ENCODE measurements around the gene TGFBR2.

Gene TGFBR2

DNA sequence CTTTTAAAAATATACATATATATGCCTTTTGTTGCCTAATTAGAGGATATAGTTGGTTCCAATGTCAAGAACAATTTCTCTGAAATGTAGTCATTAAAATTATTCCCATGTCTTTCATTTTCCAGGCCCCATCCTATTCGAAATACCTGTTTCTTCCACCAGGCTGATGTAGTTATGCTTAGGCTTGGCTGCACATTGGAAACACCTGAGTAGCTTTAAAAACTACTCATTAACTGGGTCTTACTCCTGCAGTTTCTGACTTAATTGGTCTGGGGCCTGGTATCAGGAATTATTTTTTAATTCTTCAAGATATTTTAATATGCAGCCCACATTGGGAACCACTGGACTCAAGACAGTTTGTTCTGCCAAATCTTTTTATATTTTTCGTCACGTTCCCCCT is 53.7 kb downstream of the TGFBR2 start:
- no peak for DNase-seq (ENCODE audit: low spot score)
- POLR2A ChIA-PET (ENCODE audit: low non-redundant PET): no interaction called here
- TF ChIP-seq, protein P1, sequence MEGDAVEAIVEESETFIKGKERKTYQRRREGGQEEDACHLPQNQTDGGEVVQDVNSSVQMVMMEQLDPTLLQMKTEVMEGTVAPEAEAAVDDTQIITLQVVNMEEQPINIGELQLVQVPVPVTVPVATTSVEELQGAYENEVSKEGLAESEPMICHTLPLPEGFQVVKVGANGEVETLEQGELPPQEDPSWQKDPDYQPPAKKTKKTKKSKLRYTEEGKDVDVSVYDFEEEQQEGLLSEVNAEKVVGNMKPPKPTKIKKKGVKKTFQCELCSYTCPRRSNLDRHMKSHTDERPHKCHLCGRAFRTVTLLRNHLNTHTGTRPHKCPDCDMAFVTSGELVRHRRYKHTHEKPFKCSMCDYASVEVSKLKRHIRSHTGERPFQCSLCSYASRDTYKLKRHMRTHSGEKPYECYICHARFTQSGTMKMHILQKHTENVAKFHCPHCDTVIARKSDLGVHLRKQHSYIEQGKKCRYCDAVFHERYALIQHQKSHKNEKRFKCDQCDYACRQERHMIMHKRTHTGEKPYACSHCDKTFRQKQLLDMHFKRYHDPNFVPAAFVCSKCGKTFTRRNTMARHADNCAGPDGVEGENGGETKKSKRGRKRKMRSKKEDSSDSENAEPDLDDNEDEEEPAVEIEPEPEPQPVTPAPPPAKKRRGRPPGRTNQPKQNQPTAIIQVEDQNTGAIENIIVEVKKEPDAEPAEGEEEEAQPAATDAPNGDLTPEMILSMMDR (conservative IDR thresholded peaks at IDR 0.05; ENCODE audit: low read depth): no peak
- H3K27ac ChIP-seq: no peak overlapping the region; the same call in 1 of the 2 replicates
- CTCF ChIA-PET: no interaction called here

DNA sequence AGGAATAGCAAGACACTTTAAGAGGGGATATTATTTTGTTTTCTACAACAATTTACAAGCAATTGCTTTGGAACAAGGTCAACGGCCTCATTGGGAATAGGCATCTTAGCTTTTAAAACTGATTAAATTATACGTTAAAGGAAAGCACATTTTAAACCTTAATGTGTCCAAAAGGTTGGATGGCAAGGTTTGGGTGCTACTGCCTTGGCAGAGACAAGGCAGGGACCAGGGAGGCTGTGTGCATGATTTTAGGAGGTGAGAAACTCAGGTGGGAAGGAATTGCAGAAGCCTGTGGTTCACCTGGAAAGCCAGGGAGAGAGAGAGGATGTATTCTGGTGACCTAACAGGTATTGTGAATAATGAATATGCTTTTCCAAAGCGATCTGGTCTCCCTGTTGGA is 54.3 kb downstream of the TGFBR2 start:
- DNase-seq (ENCODE audit: low spot score): no peak
- TF ChIP-seq, protein P1 (conservative IDR thresholded peaks at IDR 0.05; ENCODE audit: low read depth): no peak
- H3K27ac ChIP-seq: no peak overlapping the region
- ChIA-PET POLR2A (ENCODE audit: low non-redundant PET) (no interaction called here), CTCF (interaction anchor here (0.6 kb wide), 1 partner anchor 648 kb away, joined by 3 read pairs; no protein-coding TSS in a partner anchor)

DNA sequence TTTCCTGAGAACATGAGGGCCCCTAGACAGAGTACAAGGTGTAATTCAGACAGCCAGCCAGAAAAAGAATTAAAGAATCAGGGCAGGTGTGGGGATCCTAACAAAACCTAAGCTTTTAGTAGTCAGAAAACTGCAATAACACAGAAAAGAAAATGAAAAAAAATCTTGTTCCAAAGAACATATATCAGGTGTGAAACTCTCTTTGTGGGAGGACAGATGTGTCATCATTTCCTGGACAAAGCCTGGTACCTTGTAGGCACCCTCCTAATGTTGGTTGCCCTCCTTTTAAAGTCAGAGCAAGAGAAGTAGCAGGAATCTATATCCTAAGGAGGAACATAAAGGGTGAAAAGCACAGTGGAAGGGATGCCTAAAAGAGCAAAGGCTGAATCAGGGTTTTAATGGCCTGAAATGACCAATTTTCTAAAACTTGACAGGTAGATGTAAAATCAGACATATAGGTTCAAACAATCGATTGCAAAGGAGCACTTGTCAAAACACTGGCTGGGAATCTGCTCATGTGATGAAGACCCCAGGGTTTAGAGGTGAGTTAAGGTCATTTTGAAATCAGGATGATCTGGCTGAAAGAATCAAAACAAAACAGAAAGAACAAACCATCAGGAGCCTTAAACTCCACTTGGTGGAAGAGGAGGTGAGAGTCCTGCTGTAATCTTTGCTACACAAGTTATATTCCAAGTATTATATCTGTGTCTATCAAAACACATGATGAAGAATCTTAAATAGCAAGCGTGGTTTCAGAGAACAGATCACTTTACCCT is 54.9 kb downstream of the TGFBR2 start:
- CTCF ChIA-PET: interaction anchor here (0.6 kb wide), 1 partner anchor 649 kb away, joined by 3 read pairs; no protein-coding TSS in a partner anchor
- TF ChIP-seq, protein P1 (conservative IDR thresholded peaks at IDR 0.05; ENCODE audit: low read depth): no peak
- H3K27ac ChIP-seq: no peak overlapping the region
- POLR2A ChIA-PET (ENCODE audit: low non-redundant PET): no interaction called here
- DNase-seq (ENCODE audit: low spot score): no peak

DNA sequence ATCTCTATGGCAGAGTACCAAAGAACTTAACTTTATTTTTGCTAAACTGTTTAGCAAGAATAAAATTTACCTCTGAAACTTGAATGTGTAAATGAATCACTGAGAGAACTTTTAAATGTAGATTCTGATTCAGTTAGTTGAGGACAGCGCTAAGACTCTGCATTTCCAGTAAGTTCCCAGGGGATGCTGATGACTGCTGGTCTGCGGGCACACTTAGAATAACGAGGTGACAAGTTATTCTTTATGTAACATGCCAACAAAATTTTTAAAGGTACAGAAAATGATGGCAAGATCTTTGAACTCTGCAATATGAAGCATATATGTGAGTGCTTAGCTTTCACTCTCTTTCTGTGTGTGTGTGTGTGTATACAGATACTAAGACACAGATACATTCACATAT is 56.4 kb downstream of the TGFBR2 start:
- CTCF ChIA-PET: no interaction called here
- no peak for DNase-seq (ENCODE audit: low spot score)
- no peak overlapping the region for H3K27ac ChIP-seq
- POLR2A ChIA-PET (ENCODE audit: low non-redundant PET): no interaction called here
- TF ChIP-seq, protein P1 (conservative IDR thresholded peaks at IDR 0.05; ENCODE audit: low read depth): no peak

DNA sequence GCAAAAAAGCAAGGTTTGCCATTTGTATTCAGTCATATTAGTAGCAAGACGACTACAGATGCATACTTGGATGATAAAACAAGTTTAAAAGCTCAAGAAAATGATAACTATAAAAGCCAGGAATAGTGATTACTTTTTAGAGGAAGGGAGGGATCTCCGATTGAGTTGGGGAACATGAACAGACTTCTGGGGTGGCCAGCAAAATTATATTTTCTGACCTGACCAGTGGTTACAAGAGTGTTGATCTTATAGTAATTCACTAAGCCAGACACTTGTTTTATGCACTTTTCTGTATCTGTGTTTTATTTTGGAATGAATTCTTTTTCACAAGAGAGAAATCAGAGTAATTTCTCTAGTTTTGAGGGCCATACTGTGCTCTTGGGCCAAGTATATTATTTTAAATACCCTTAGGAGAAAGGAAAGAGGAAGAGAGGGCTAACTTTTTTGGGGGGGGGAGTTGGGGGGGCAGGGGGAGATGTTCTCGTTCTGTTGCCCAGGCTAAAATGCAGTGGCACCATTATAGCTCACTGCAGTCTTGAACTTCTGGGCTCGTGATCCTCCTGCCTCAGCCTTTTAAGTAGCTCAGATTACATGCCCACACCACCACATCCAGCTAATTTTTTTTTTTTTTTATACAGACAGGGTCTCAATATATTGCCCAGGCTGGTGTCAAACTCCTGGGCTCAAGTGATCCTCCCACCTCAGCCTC is 57.3 kb downstream of the TGFBR2 start:
- ChIA-PET CTCF (no interaction called here), POLR2A (ENCODE audit: low non-redundant PET) (no interaction called here)
- DNase-seq (ENCODE audit: low spot score): no peak
- no peak overlapping the region for H3K27ac ChIP-seq
- TF ChIP-seq, protein P1 (conservative IDR thresholded peaks at IDR 0.05; ENCODE audit: low read depth): no peak

DNA sequence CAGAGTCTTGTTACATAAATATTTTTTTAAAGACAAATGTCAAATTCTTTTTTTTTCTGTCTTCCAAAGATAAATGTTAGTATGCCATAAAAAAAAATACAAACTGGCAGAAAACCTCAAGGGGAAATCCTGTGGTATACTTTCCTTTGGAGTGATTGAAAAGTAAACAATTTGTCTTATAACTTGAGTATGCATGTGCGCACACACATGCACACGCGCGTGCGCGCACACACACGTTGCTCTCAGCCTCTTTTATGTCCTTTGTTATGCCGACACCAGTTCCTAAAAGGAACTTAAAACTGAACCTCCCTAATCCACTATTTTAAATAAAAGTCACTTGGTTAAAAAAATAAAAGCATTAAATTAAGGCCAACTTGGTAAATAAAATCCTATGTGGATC is 58.1 kb downstream of the TGFBR2 start:
- ChIA-PET CTCF (no interaction called here), POLR2A (ENCODE audit: low non-redundant PET) (no interaction called here)
- H3K27ac ChIP-seq: no peak overlapping the region
- DNase-seq (ENCODE audit: low spot score): no peak
- TF ChIP-seq, protein P1 (conservative IDR thresholded peaks at IDR 0.05; ENCODE audit: low read depth): no peak
